ENCODE data around the gene ZIC3. TPM values are rescaled to one million over a fixed set of nuclear protein-coding genes. Genes with fewer than 3 reads are reported as not detected.

ZIC3 gene
- total RNA-seq, 4 donors from 2014 or later = not detected

- H3K36me3 ChIP-seq = no peaks in the 10 kb centered on the region
- H3K9me3 ChIP-seq = peaks cover 0 to 3% (median 0%) of the 10 kb centered on the region in 4 donors
- no peak overlapping the region for H3K27ac ChIP-seq
- H3K4me3 ChIP-seq = no peak overlapping the region
- TF ChIP-seq POLR2A (IDR thresholded peaks at IDR 0.05) (no peak), CTCF (IDR thresholded peaks at IDR 0.05) (no peak)
- no peak for DNase-seq
- no peaks in the 10 kb centered on the region for H3K27me3 ChIP-seq
- no peaks in the 10 kb centered on the region for H3K4me1 ChIP-seq
Observed at GRCh38 chrX:137575596-137576255, 9.8 kb downstream of the ZIC3 start.

GRCh38 chrX:137587151-137587550, 21.2 kb downstream of the ZIC3 start:
- Histone ChIP-seq H3K4me3 (no peak overlapping the region), H3K4me1 (no peaks in the 10 kb centered on the region), H3K36me3 (no peaks in the 10 kb centered on the region), H3K27ac (no peak overlapping the region), H3K9me3 (no peaks in the 10 kb centered on the region), H3K27me3 (no peaks in the 10 kb centered on the region)
- TF ChIP-seq CTCF (IDR thresholded peaks at IDR 0.05) = no peak
- TF ChIP-seq POLR2A (IDR thresholded peaks at IDR 0.05) = no peak
- DNase-seq = no peak

GRCh38 chrX:137600769-137601168, 34.8 kb downstream of the ZIC3 start:
- TF ChIP-seq CTCF (IDR thresholded peaks at IDR 0.05) (no peak), POLR2A (IDR thresholded peaks at IDR 0.05) (no peak)
- H3K27me3 ChIP-seq = no peaks in the 10 kb centered on the region
- H3K36me3 ChIP-seq = no peaks in the 10 kb centered on the region
- no peaks in the 10 kb centered on the region for H3K9me3 ChIP-seq
- no peaks in the 10 kb centered on the region for H3K4me1 ChIP-seq
- no peak overlapping the region for H3K4me3 ChIP-seq
- DNase-seq = no peak
- no peak overlapping the region for H3K27ac ChIP-seq

Small RNAs within 50 kb of the gene (small RNA-seq; reads per million reads assigned to genes)
- gene RN7SL325P = 0 reads per million in 2 donors

All from Peyer's patch (tissue), 4 donors.